Natural killer cell (primary cell): ENCODE results near the gene BBS9. TPM values are rescaled to one million over a fixed set of nuclear protein-coding genes. Genes with fewer than 3 reads are reported as not detected.

Experiments
- ATAC-seq, 3 donors: fragments of 150-1000 bp in 2 of 3; fragments of 200-7000 bp in 1 of 3; cut with Tn5 transposase; 1 replicate in 1 of 3; 2 replicates in 2 of 3; pipeline ENCODE4 v1.10.0; 2021; ENCODE audit warnings: mild to moderate bottlenecking in 2 of 3, moderate library complexity in 2 of 3
- DNase-seq, 2 donors: peaks; one replicate each; pipeline versions ENCODE4 v3.0.0 to v3.0.0-alpha.2; 2013 to 2021; ENCODE audit warnings: mixed read lengths in 1 of 2
- H3K27ac ChIP-seq: one replicate; pipeline ENCODE4 v1.5.1; 2013; ENCODE audit warnings: mild to moderate bottlenecking, low read length
- H3K27me3 ChIP-seq: one replicate; pipeline ENCODE4 v1.6.1; 2013; ENCODE audit warnings: low read length; ENCODE audit not compliant: control insufficient read depth, insufficient read depth
- H3K36me3 ChIP-seq: one replicate; pipeline ENCODE4 v1.6.1; 2013; ENCODE audit warnings: low read length; ENCODE audit not compliant: control insufficient read depth, insufficient read depth
- H3K4me1 ChIP-seq: one replicate; pipeline ENCODE4 v1.6.1; 2013; ENCODE audit warnings: low read length; ENCODE audit not compliant: control insufficient read depth, insufficient read depth
- H3K4me3 ChIP-seq: one replicate; pipeline ENCODE4 v1.5.1; 2013; ENCODE audit warnings: low read length
- H3K9me3 ChIP-seq: one replicate; pipeline ENCODE4 v1.6.1; 2013; ENCODE audit warnings: low read length; ENCODE audit not compliant: control insufficient read depth, insufficient read depth
- H3K27ac Mint-ChIP-seq, 2 donors: one replicate each; pipeline ENCODE4 v1.8.0; 2022; ENCODE audit warnings: mild to moderate bottlenecking in 2 of 2, mixed read lengths in 2 of 2, moderate library complexity in 1 of 2
- H3K27me3 Mint-ChIP-seq, 2 donors: one replicate each; pipeline ENCODE4 v1.8.0; 2022; ENCODE audit warnings: low read depth in 2 of 2, mixed read lengths in 2 of 2
- H3K36me3 Mint-ChIP-seq: one replicate; pipeline ENCODE4 v1.8.0; 2022; ENCODE audit warnings: mixed read lengths
- H3K4me1 Mint-ChIP-seq, 2 donors: one replicate each; pipeline ENCODE4 v1.8.0; 2022; ENCODE audit warnings: mixed read lengths in 2 of 2
- H3K4me3 Mint-ChIP-seq: one replicate; pipeline ENCODE4 v1.8.0; 2022; ENCODE audit warnings: mild to moderate bottlenecking, moderate library complexity, mixed read lengths
- H3K9me3 Mint-ChIP-seq, 2 donors: one replicate each; pipeline ENCODE4 v1.8.0; 2022; ENCODE audit warnings: mixed read lengths in 2 of 2
- CTCF ChIP-seq: fragments of 200-600 bp; IDR thresholded peaks from one replicate; pipeline ENCODE4 v1.8.0; 2022; ENCODE audit warnings: antibody characterized with exemption
- WGBS: methylation state at CpG from one replicate; pipeline ENCODE4 v1.1.7; 2013; ENCODE audit warnings: missing lambda C conversion rate; ENCODE audit not compliant: insufficient coverage; 5-methylcytosine and 5-hydroxymethylcytosine counted together
- intact Hi-C: fragments of 100-400 bp; cut with micrococcal nuclease; formaldehyde crosslinking; loops from one replicate; pipeline ENCODE4 v1.14.2; 2022
- total RNA-seq, 4 donors: library from RNA; stranded (reverse); fragments of 120-200 nt in 1 of 4; gene quantifications; one replicate each; pipeline versions ENCODE4 v1.2.3 to v1.2.4, GENCODE V29; 2013 to 2022

BBS9 gene
- total RNA-seq, 3 donors from 2014 or later (not counting 1 experiment from before 2014, with no cell fraction given), result 25.1 to 34.6 (median 34.4) TPM

GRCh38 chr7:33350577-33350976 is 221.2 kb downstream of the BBS9 start:
- WGBS, result 78% methylated on average over 7 of the region's 7 CpGs
- Histone ChIP-seq H3K4me1 (no peaks in the 10 kb centered on the region), H3K9me3 (no peaks in the 10 kb centered on the region), H3K27ac (no peak overlapping the region), H3K27me3 (no peaks in the 10 kb centered on the region), H3K4me3 (no peak overlapping the region), H3K36me3 (peaks cover 3% of the 10 kb centered on the region)
- no peak overlapping the region for H3K4me3 Mint-ChIP-seq
- H3K36me3 Mint-ChIP-seq, result no peaks in the 10 kb centered on the region
- no peaks in the 10 kb centered on the region for H3K9me3 Mint-ChIP-seq
- H3K27ac Mint-ChIP-seq, result no peak overlapping the region
- DNase-seq (no peak), ATAC-seq (no peak)
- H3K4me1 Mint-ChIP-seq, result peaks cover 0 to 11% of the 10 kb centered on the region in 2 donors
- intact Hi-C loops, result no loop called here
- no peaks in the 10 kb centered on the region for H3K27me3 Mint-ChIP-seq
- no peak for TF ChIP-seq CTCF

- no peak for TF ChIP-seq CTCF
- no peak overlapping the region for H3K4me3 ChIP-seq
- WGBS, result 99% methylated on average over 6 of the region's 9 CpGs
- H3K27me3 Mint-ChIP-seq, result no peaks in the 10 kb centered on the region
- intact Hi-C loops, result no loop called here
- H3K27me3 ChIP-seq, result no peaks in the 10 kb centered on the region
- H3K9me3 Mint-ChIP-seq, result no peaks in the 10 kb centered on the region
- no peaks in the 10 kb centered on the region for H3K36me3 Mint-ChIP-seq
- H3K4me1 Mint-ChIP-seq, result peaks cover 0 to 11% of the 10 kb centered on the region in 2 donors
- DNase-seq (no peak), ATAC-seq (no peak)
- H3K27ac Mint-ChIP-seq, result no peak overlapping the region
- peaks cover 3% of the 10 kb centered on the region for H3K36me3 ChIP-seq
- no peak overlapping the region for H3K4me3 Mint-ChIP-seq
- H3K9me3 ChIP-seq, result no peaks in the 10 kb centered on the region
- H3K27ac ChIP-seq, result no peak overlapping the region
- no peaks in the 10 kb centered on the region for H3K4me1 ChIP-seq
Measured at GRCh38 chr7:33351709-33352108, 222.3 kb downstream of the BBS9 start.

GRCh38 chr7:33354201-33354600 is 224.8 kb downstream of the BBS9 start:
- Mint-ChIP-seq H3K9me3 (no peaks in the 10 kb centered on the region), H3K27ac (no peak overlapping the region), H3K4me1 (peaks cover 0 to 11% of the 10 kb centered on the region in 2 donors), H3K4me3 (no peak overlapping the region), H3K27me3 (no peaks in the 10 kb centered on the region), H3K36me3 (no peaks in the 10 kb centered on the region)
- DNase-seq (no peak), ATAC-seq (no peak)
- WGBS, result 70% methylated on average over 4 of the region's 5 CpGs
- no peak for TF ChIP-seq CTCF
- intact Hi-C loops, result no loop called here
- Histone ChIP-seq H3K27ac (no peak overlapping the region), H3K4me1 (no peaks in the 10 kb centered on the region), H3K4me3 (no peak overlapping the region), H3K27me3 (no peaks in the 10 kb centered on the region), H3K9me3 (no peaks in the 10 kb centered on the region), H3K36me3 (peaks cover 3% of the 10 kb centered on the region)

- Histone ChIP-seq H3K4me1 (no peaks in the 10 kb centered on the region), H3K27me3 (no peaks in the 10 kb centered on the region), H3K27ac (no peak overlapping the region), H3K9me3 (no peaks in the 10 kb centered on the region), H3K36me3 (no peaks in the 10 kb centered on the region), H3K4me3 (no peak overlapping the region)
- Mint-ChIP-seq H3K4me3 (no peak overlapping the region), H3K9me3 (no peaks in the 10 kb centered on the region), H3K36me3 (no peaks in the 10 kb centered on the region), H3K27me3 (no peaks in the 10 kb centered on the region), H3K4me1 (peaks cover 0 to 6% of the 10 kb centered on the region in 2 donors), H3K27ac (no peak overlapping the region)
- DNase-seq (no peak), ATAC-seq (no peak)
- intact Hi-C loops, result no loop called here
- TF ChIP-seq CTCF, result no peak
- no CpG with 5 or more reads among the region's 1 CpG for WGBS
Measured at GRCh38 chr7:33355386-33355785, 226.0 kb downstream of the BBS9 start.
